ENCODE data around the gene PKIG. TPM values are rescaled to one million over a fixed set of nuclear protein-coding genes. Genes with fewer than 3 reads are reported as not detected.

The PKIG gene
- total and polyA plus RNA-seq, 10 of the 15 experiments (the other 5 are each of a cell fraction or from before 2014, with no cell fraction given), result 5.7 to 82.3 (median 39.7) TPM

DNA sequence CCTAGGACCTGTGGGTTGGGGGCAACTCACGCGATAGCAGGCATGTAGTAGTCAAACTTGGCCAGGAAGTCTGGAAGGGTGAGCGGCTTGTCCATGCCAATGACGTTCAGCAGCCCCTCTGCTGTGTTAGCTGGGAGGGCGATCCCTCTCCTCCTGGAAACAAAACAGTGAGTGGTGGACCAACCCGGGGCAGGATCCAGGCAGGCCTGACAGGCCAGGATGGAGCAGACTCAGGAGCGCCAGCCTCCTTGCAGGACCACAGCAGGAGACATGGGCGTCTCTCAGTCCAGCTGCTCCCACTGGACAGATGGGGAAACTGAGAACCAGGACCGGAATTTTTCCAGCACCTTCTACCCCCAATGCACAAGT lies 46.6 kb downstream of the PKIG start (continued):
- no peak for TF ChIP-seq USF1 (IDR thresholded peaks at IDR 0.05; ENCODE audit: borderline replicate concordance, extremely low read length, insufficient read depth, low read depth, low read length)
- TF ChIP-seq CHD1 (IDR thresholded peaks at IDR 0.05; ENCODE audit: low read depth, low read length), result no peak

DNA sequence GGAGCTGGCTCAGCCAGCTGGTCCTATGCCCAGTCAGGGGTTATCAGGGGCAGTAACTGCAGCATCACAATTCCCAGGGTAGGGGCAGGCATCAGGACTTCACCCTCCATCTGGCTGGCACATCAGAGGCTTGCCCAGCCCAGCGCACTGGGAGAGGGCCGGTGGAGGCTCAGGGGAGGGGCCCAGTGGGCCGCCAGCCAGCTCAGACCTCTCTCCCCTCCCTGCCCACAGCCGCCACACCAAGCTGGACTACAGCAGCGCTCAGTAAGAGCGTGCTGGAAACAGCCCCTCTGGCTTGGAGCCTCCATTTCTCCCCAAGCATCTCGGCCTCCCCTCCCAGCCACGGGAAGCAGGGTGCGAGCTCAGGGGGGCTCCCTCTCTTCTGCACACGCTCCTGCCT lies 47.2 kb downstream of the PKIG start:
- no peak overlapping the region for H3K4me3 ChIP-seq
- ATAC-seq (no peak), DNase-seq (ENCODE audit: low read depth, low spot score) (no peak), FAIRE-seq (no peak)
- CTCF ChIA-PET, result no interaction called here
- H3K27me3 ChIP-seq (replicated peaks in 1 of 2; ENCODE audit: control insufficient read depth in 2 of 2, insufficient read depth in 2 of 2, low read length in 1 of 2), result no peaks in the 10 kb centered on the region
- no TSS peak for BruUV-seq (replicated peaks)
- no peaks in the 10 kb centered on the region for H3K4me1 ChIP-seq (ENCODE audit: control insufficient read depth, insufficient read depth, low read length)
- no peaks in the 10 kb centered on the region; the same call in 2 of the 3 replicates for H3K9me3 ChIP-seq (replicated peaks; ENCODE audit: control insufficient read depth, insufficient read depth, low read length)
- RAD21 ChIA-PET (ENCODE audit: unreplicated experiment), result no interaction called here
- H3K27ac ChIP-seq (ENCODE audit: control insufficient read depth, insufficient read depth), result no peak overlapping the region
- 100% methylated on average over 8 of the region's 10 CpGs for WGBS (ENCODE audit: insufficient coverage, insufficient replicate concordance, low lambda C conversion rate, missing lambda C conversion rate)
- H3K79me2 ChIP-seq (ENCODE audit: control insufficient read depth, insufficient read depth, low read length), result no peaks in the 10 kb centered on the region
- in situ Hi-C loops (cut with MboI) (no loop called here), intact Hi-C loops (cut with micrococcal nuclease; ENCODE audit: unreplicated experiment) (no loop called here)
- SMC1A ChIA-PET (ENCODE audit: uncharacterized antibody, unreplicated experiment), result no interaction called here
- H2AFZ ChIP-seq (ENCODE audit: control insufficient read depth, low read depth, low read length), result no peak overlapping the region
- peaks cover 11 to 14% of the 10 kb centered on the region in 2 experiments for H3K36me3 ChIP-seq (ENCODE audit: control insufficient read depth in 2 of 2, insufficient read depth in 2 of 2, low read length in 1 of 2)
- H3K4me2 ChIP-seq (ENCODE audit: control insufficient read depth, insufficient read depth), result no peak overlapping the region
- TF ChIP-seq CHD4 (IDR thresholded peaks at IDR 0.05) (no peak), IRF3 (IDR thresholded peaks at IDR 0.05) (no peak), RB1 (IDR thresholded peaks at IDR 0.05; ENCODE audit: borderline replicate concordance) (no peak), SMARCA5 (IDR thresholded peaks at IDR 0.05) (no peak), NR2F1 (conservative IDR thresholded peaks at IDR 0.05) (no peak), BRCA1 (IDR thresholded peaks at IDR 0.05; ENCODE audit: low read depth, low read length) (no peak), SUPT20H (IDR thresholded peaks at IDR 0.05; ENCODE audit: borderline replicate concordance, control insufficient read depth, low read depth, low read length) (no peak), IRF5 (IDR thresholded peaks at IDR 0.05; ENCODE audit: borderline replicate concordance) (no peak), NFYB (IDR thresholded peaks at IDR 0.05; ENCODE audit: insufficient read depth, low read depth, low read length) (no peak), TARDBP (IDR thresholded peaks at IDR 0.05; ENCODE audit: borderline replicate concordance) (no peak), IKZF1 (conservative IDR thresholded peaks at IDR 0.05) (no peak), RAD21 (IDR thresholded peaks at IDR 0.05; ENCODE audit: insufficient read depth, low read depth, low read length) (no peak)
- TF ChIP-seq, protein P1, sequence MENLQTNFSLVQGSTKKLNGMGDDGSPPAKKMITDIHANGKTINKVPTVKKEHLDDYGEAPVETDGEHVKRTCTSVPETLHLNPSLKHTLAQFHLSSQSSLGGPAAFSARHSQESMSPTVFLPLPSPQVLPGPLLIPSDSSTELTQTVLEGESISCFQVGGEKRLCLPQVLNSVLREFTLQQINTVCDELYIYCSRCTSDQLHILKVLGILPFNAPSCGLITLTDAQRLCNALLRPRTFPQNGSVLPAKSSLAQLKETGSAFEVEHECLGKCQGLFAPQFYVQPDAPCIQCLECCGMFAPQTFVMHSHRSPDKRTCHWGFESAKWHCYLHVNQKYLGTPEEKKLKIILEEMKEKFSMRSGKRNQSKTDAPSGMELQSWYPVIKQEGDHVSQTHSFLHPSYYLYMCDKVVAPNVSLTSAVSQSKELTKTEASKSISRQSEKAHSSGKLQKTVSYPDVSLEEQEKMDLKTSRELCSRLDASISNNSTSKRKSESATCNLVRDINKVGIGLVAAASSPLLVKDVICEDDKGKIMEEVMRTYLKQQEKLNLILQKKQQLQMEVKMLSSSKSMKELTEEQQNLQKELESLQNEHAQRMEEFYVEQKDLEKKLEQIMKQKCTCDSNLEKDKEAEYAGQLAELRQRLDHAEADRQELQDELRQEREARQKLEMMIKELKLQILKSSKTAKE (IDR thresholded peaks at IDR 0.05; ENCODE audit: low read depth, poor library complexity, severe bottlenecking), result no peak
- H4K20me1 ChIP-seq (ENCODE audit: control insufficient read depth, insufficient read depth), result no peaks in the 10 kb centered on the region
- no peak overlapping the region for H3K9ac ChIP-seq (ENCODE audit: control insufficient read depth, insufficient read depth, low read length)
- POLR2A ChIA-PET, result no interaction called here
